K562 (cell line): ENCODE data around the gene NPFF. TPM values are rescaled to one million over a fixed set of nuclear protein-coding genes. Genes with fewer than 3 reads are reported as not detected.

ENCODE experiments used
- ATAC-seq: fragments of 200-7000 bp; cut with Tn5 transposase; 3 replicates; pipeline ENCODE4 v1.9.1; 2020; ENCODE audit warnings: moderate library complexity
- BruUV-seq: library from RNA; stranded (reverse); fragments of 400-500 nt; replicated peaks from 2 replicates; lab custom pipeline; 2021; lab: Mats Ljungman, UMichigan
- CTCF ChIA-PET: fragments of 300-600 bp; formaldehyde crosslinking; extraction: SDS; loops from one replicate; lab custom pipeline; 2021; ENCODE audit warnings: low intra/inter-chr PET ratio; lab: Yijun Ruan, JAX
- POLR2A ChIA-PET: fragments of 300-600, 350-650 bp; sonication (Branson Sonifier 250); formaldehyde crosslinking; extraction: SDS; loops from one replicate; lab custom pipeline; 2021; ENCODE audit warnings: antibody characterized with exemption, inconsistent platforms; lab: Yijun Ruan, JAX
- DNase-seq, 4 experiments: peaks; one replicate each; pipeline versions ENCODE4 v3.0.0 to v3.0.0-alpha.2; 2011 to 2018; ENCODE audit warnings: low spot score in 3 of 4, mixed read lengths in 3 of 4; ENCODE audit errors: extremely low read depth in 1 of 4
- FAIRE-seq: peaks from 2 replicates; lab custom pipeline; 2011; peaks lifted over from hg19 to GRCh38; lab: Jason Lieb, UNC
- H2AFZ ChIP-seq: 2 replicates; pipeline ENCODE4 v1.6.0; 2011; ENCODE audit warnings: low read depth, low read length, control low read depth, inconsistent platforms
- H3K27ac ChIP-seq: fragments of 200-600 bp; 3 replicates; pipeline ENCODE4 v1.8.0; 2011; ENCODE audit warnings: low read depth, mild to moderate bottlenecking, control low read depth, inconsistent platforms, low read length, moderate library complexity, mixed read lengths; ENCODE audit errors: extremely low read depth
- H3K27me3 ChIP-seq, 2 experiments: fragments of 300-600 bp in 1 of 2; 2 replicates in 1 of 2; 3 replicates in 1 of 2; pipeline versions ENCODE4 v1.6.0 to v1.8.0; 2011; ENCODE audit warnings: inconsistent platforms in 2 of 2, low read length in 2 of 2, mild to moderate bottlenecking in 1 of 2, mixed read lengths in 1 of 2, moderate library complexity in 1 of 2; ENCODE audit not compliant: control insufficient read depth in 2 of 2, insufficient read depth in 2 of 2
- H3K36me3 ChIP-seq: fragments of 300-600 bp; 3 replicates; pipeline ENCODE4 v1.8.0; 2011; ENCODE audit warnings: mild to moderate bottlenecking, low read length, inconsistent platforms; ENCODE audit not compliant: control insufficient read depth, insufficient read depth
- H3K4me1 ChIP-seq, 2 experiments: fragments of 200-600 bp in 1 of 2; replicated peaks in 1 of 2; 2 replicates in 1 of 2; 3 replicates in 1 of 2; pipeline versions ENCODE4 v1.5.1 to v1.8.0; 2011; ENCODE audit warnings: inconsistent platforms in 2 of 2, low read length in 2 of 2, mild to moderate bottlenecking in 1 of 2, mixed read lengths in 1 of 2, moderate library complexity in 1 of 2; ENCODE audit not compliant: control insufficient read depth in 2 of 2, insufficient read depth in 2 of 2
- H3K4me2 ChIP-seq: 2 replicates; pipeline ENCODE4 v1.6.1; 2011; ENCODE audit warnings: low read length, control low read depth, inconsistent platforms, mixed read lengths; ENCODE audit not compliant: insufficient read depth
- H3K4me3 ChIP-seq: fragments of 200-600 bp; sonication (generic), shearing (Covaris generic); 2 replicates; pipeline ENCODE4 v1.5.1; 2016; ENCODE audit warnings: control low read depth, inconsistent platforms
- H3K79me2 ChIP-seq: fragments of 200-600 bp; 3 replicates; pipeline ENCODE4 v1.8.0; 2011; ENCODE audit warnings: low read length, inconsistent platforms; ENCODE audit not compliant: control insufficient read depth, insufficient read depth
- H3K9ac ChIP-seq, 2 experiments: 2 replicates each; pipeline versions ENCODE4 v1.6.0 to v1.6.1; 2011; ENCODE audit warnings: low read depth in 2 of 2, low read length in 2 of 2, control low read depth in 1 of 2, inconsistent platforms in 1 of 2, mild to moderate bottlenecking in 1 of 2, mixed read lengths in 1 of 2; ENCODE audit not compliant: insufficient read depth in 1 of 2
- H3K9me1 ChIP-seq: one replicate; pipeline ENCODE4 v1.6.0; 2011; ENCODE audit warnings: inconsistent platforms, mild to moderate bottlenecking, low read length, moderate library complexity; ENCODE audit not compliant: control insufficient read depth, insufficient read depth
- H3K9me3 ChIP-seq: replicated peaks from 2 replicates; pipeline ENCODE4 v1.5.1; 2011; ENCODE audit warnings: low read depth, low read length, inconsistent platforms; ENCODE audit not compliant: control insufficient read depth, insufficient read depth
- H4K20me1 ChIP-seq: replicated peaks from 2 replicates; pipeline ENCODE4 v1.6.1; 2011; ENCODE audit warnings: low read length, inconsistent platforms, mixed read lengths; ENCODE audit not compliant: control insufficient read depth, insufficient read depth
- ASH1L ChIP-seq: fragments of 450-650 bp; IDR thresholded peaks from 2 replicates; pipeline ENCODE4 v1.6.1; 2018; ENCODE audit warnings: borderline replicate concordance, mild to moderate bottlenecking, low read depth; ENCODE audit not compliant: partially characterized antibody
- FUS ChIP-seq: fragments of 200-400 bp; formaldehyde crosslinking; optimal IDR thresholded peaks from 2 replicates; pipeline ENCODE3; 2017; ENCODE audit warnings: low read depth, low read length
- HMGN3 ChIP-seq: IDR thresholded peaks from 2 replicates; pipeline ENCODE4 v1.6.1; 2011; ENCODE audit warnings: borderline replicate concordance, low read depth, mild to moderate bottlenecking, mixed read lengths, low read length; ENCODE audit not compliant: insufficient read length; ENCODE audit errors: extremely low read depth
- NCOA6 ChIP-seq: fragments of 450-650 bp; IDR thresholded peaks from 2 replicates; pipeline ENCODE4 v1.6.1; 2017; ENCODE audit warnings: mild to moderate bottlenecking
- NCOR1 ChIP-seq: fragments of 450-650 bp; IDR thresholded peaks from 2 replicates; pipeline ENCODE4 v1.6.1; 2016; ENCODE audit warnings: mild to moderate bottlenecking, moderate library complexity
- SIN3A ChIP-seq, 2 experiments: fragments of 150-350 bp in 1 of 2; IDR thresholded peaks; 2 replicates each; pipeline ENCODE4 v1.6.1; 2011 to 2016; ENCODE audit warnings: borderline replicate concordance in 2 of 2, low read depth in 2 of 2, low read length in 2 of 2, mild to moderate bottlenecking in 2 of 2, moderate library complexity in 2 of 2; ENCODE audit not compliant: control insufficient read depth in 1 of 2
- TRIM24 ChIP-seq, 2 experiments: fragments of 450-650 bp; IDR thresholded peaks; 2 replicates each; pipeline ENCODE4 v1.6.1; 2016
- ZNF23 ChIP-seq: fragments of 250-450 bp; sonication (Bioruptor Pico); IDR thresholded peaks from 2 replicates; pipeline ENCODE4 v1.4.0; 2020; ENCODE audit warnings: mild to moderate bottlenecking
- ZNF699 ChIP-seq: fragments of 250-450 bp; sonication (Bioruptor Pico); IDR thresholded peaks from 2 replicates; pipeline ENCODE4 v1.8.0; 2021; ENCODE audit warnings: mild to moderate bottlenecking, moderate library complexity; ENCODE audit not compliant: insufficient replicate concordance
- WGBS: fragments of 100-300 bp; shearing (Covaris generic); methylation state at CpG from one replicate; pipeline ENCODE4 v1.1.6; 2016; ENCODE audit warnings: low coverage, mixed read lengths; ENCODE audit not compliant: insufficient coverage; ENCODE audit errors: missing lambda C conversion rate; 5-methylcytosine and 5-hydroxymethylcytosine counted together
- in situ Hi-C: fragments of 300-500 bp; cut with MboI; formaldehyde crosslinking; loops from 4 replicates; pipeline ENCODE4 v1.15.0; 2018; ENCODE audit warnings: inconsistent platforms, mixed read lengths
- intact Hi-C: fragments of 100-400 bp; cut with micrococcal nuclease; formaldehyde crosslinking; loops from 2 replicates; pipeline ENCODE4 v1.14.2; 2022
- polyA plus RNA-seq, 8 experiments: library from polyadenylated mRNA; depleted of rRNA in 4 of 8; stranded (reverse) in 5 of 8; unstranded in 3 of 8; fragments of >200 nt; fragmentation: Nextera tagmentation in 2 of 8; fragmentation: Illumina TruSeq in 1 of 8; extraction: Ambion mirVana in 2 of 8; extraction: Trizol in 1 of 8; gene quantifications; 2 replicates each; pipeline versions ENCODE4 v1.2.1 to v1.2.3, GENCODE V29; 2011 to 2014; ENCODE audit warnings: inconsistent platforms in 1 of 8, missing spikeins in 1 of 8
- total RNA-seq, 7 experiments: library from RNA; depleted of rRNA in 6 of 7; stranded (reverse); fragments of >200 nt in 6 of 7; fragmentation: Illumina TruSeq in 2 of 7; extraction: Trizol in 2 of 7; gene quantifications; 2 replicates each; pipeline versions ENCODE4 v1.2.1 to v1.2.3, GENCODE V29; 2011 to 2021; ENCODE audit warnings: low replicate concordance in 1 of 7
- TF ChIP-seq, protein P1 (sequence below): sonication (generic); formaldehyde crosslinking; IDR thresholded peaks from 2 replicates; pipeline ENCODE4 v1.8.1; 2023; ENCODE audit warnings: mild to moderate bottlenecking, missing genetic modification reagents
- TF ChIP-seq, protein P2 (sequence below): IDR thresholded peaks from 3 replicates; pipeline ENCODE4 v1.6.1; 2011; ENCODE audit warnings: borderline replicate concordance, mild to moderate bottlenecking; ENCODE audit not compliant: insufficient read length, insufficient read depth
- TF ChIP-seq, protein P3 (sequence below): fragments of 450-650 bp; IDR thresholded peaks from 2 replicates; pipeline ENCODE4 v1.6.1; 2016; ENCODE audit warnings: antibody characterized with exemption
- TF ChIP-seq, protein P4 (sequence below): fragments of 450-650 bp; formaldehyde crosslinking; conservative IDR thresholded peaks from 2 replicates; pipeline ENCODE4 v1.4.0; 2022; ENCODE audit warnings: mild to moderate bottlenecking, missing genetic modification characterization
- TF ChIP-seq, protein P5 (sequence below): fragments of 250-450 bp; sonication (Bioruptor Pico); IDR thresholded peaks from 2 replicates; pipeline ENCODE4 v1.8.0; 2022; ENCODE audit warnings: moderate library complexity, mild to moderate bottlenecking, inconsistent platforms

The NPFF gene
- total and polyA plus RNA-seq, 9 of the 15 experiments (the other 6 are each of a cell fraction or from before 2014, with no cell fraction given), result 0.15 to 1.2 (median 0.55) TPM; not detected in 6

DNA sequence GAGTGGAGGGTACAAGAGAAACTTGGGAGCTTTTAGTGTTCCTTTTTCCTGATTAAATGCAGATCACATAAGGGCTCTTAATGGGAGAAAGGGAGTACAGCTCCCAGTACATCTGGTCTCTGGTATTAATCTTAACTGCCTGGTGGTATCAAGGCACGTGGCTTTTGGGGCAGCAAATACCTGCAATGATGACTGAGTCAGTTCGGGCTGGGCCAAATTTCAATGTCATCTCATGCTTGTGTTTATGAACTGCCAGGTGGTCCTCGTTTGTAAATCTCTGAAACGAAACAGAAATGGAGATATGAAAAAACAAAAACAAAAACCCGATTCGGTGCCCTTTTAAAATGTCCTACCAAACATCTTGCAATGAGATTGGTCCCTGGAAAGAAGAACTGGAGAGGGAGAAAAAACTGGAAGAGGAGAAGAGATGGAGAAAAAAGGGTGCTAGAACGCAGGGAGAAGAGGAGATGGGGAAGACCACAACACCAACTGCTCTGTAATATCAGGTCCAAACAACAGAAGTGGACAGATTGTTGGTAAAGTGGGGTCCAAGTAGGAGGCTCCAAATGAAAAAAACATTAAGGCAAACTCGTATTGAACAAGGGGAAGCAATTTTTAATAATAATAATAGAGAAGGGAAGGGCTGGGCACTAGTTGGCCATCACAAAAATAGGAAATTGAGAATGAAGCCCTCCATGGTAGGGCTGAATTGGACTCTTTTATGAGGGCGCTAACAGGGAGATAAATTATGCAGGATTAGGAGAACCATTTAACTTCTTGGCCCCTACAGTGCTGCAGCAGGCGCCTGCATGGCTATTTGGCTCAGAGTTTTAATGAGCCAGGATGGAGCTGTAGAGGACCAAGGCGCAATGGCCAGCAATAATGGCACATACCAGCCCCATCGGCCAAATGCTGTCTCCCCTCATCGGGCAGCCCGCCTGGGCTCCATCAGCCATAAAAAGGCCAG, 45.4 kb upstream of the NPFF start:
- CTCF ChIA-PET, result interaction anchor here (0.7 kb wide), 1 partner anchor 9 kb away, joined by 3 read pairs; no protein-coding TSS in a partner anchor
- no peaks in the 10 kb centered on the region for H4K20me1 ChIP-seq
- no peak for TF ChIP-seq FUS
- TF ChIP-seq HMGN3, result no peak
- TF ChIP-seq, protein P1, sequence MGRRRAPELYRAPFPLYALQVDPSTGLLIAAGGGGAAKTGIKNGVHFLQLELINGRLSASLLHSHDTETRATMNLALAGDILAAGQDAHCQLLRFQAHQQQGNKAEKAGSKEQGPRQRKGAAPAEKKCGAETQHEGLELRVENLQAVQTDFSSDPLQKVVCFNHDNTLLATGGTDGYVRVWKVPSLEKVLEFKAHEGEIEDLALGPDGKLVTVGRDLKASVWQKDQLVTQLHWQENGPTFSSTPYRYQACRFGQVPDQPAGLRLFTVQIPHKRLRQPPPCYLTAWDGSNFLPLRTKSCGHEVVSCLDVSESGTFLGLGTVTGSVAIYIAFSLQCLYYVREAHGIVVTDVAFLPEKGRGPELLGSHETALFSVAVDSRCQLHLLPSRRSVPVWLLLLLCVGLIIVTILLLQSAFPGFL (CRISPR knock-in tag), result no peak
- TF ChIP-seq ZNF699, result no peak
- no peak for TF ChIP-seq TRIM24 (IDR thresholded peaks at IDR 0.05)
- TF ChIP-seq, protein P2, sequence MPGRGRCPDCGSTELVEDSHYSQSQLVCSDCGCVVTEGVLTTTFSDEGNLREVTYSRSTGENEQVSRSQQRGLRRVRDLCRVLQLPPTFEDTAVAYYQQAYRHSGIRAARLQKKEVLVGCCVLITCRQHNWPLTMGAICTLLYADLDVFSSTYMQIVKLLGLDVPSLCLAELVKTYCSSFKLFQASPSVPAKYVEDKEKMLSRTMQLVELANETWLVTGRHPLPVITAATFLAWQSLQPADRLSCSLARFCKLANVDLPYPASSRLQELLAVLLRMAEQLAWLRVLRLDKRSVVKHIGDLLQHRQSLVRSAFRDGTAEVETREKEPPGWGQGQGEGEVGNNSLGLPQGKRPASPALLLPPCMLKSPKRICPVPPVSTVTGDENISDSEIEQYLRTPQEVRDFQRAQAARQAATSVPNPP, result no peak
- TF ChIP-seq SIN3A (IDR thresholded peaks at IDR 0.05; ENCODE audit: borderline replicate concordance in 2 of 2, control insufficient read depth in 1 of 2, low read depth in 2 of 2, low read length in 2 of 2), result no peak
- TF ChIP-seq, protein P3, sequence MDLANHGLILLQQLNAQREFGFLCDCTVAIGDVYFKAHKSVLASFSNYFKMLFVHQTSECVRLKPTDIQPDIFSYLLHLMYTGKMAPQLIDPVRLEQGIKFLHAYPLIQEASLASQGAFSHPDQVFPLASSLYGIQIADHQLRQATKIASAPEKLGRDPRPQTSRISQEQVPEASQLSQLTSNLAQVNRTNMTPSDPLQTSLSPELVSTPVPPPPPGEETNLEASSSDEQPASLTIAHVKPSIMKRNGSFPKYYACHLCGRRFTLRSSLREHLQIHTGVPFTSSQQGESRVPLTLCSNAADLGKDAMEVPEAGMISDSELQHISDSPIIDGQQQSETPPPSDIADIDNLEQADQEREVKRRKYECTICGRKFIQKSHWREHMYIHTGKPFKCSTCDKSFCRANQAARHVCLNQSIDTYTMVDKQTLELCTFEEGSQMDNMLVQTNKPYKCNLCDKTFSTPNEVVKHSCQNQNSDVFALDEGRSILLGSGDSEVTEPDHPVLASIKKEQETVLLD, result no peak
- no peak for TF ChIP-seq NCOA6
- no peak for TF ChIP-seq ASH1L
- TF ChIP-seq, protein P4, sequence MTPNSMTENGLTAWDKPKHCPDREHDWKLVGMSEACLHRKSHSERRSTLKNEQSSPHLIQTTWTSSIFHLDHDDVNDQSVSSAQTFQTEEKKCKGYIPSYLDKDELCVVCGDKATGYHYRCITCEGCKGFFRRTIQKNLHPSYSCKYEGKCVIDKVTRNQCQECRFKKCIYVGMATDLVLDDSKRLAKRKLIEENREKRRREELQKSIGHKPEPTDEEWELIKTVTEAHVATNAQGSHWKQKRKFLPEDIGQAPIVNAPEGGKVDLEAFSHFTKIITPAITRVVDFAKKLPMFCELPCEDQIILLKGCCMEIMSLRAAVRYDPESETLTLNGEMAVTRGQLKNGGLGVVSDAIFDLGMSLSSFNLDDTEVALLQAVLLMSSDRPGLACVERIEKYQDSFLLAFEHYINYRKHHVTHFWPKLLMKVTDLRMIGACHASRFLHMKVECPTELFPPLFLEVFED (CRISPR knock-in tag), result no peak
- TF ChIP-seq NCOR1, result no peak
- TF ChIP-seq, protein P5, sequence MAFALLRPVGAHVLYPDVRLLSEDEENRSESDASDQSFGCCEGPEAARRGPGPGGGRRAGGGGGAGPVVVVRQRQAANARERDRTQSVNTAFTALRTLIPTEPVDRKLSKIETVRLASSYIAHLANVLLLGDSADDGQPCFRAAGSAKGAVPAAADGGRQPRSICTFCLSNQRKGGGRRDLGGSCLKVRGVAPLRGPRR (CRISPR knock-in tag), result no peak
- no peak for TF ChIP-seq ZNF23 (CRISPR knock-in tag)

More for the DNA sequence above, 45.4 kb upstream of the NPFF start:
- Histone ChIP-seq H3K36me3 (peaks cover 23% of the 10 kb centered on the region), H3K9me1 (no peaks in the 10 kb centered on the region), H3K4me2 (no peak overlapping the region), H3K4me1 (no peaks in the 10 kb centered on the region), H3K79me2 (no peaks in the 10 kb centered on the region), H3K27me3 (no peaks in the 10 kb centered on the region), H2AFZ (no peak overlapping the region), H3K9ac (no peak overlapping the region), H3K4me3 (no peak overlapping the region), H3K9me3 (no peaks in the 10 kb centered on the region), H3K27ac (no peak overlapping the region)
- 73% methylated on average over 13 of the region's 14 CpGs for WGBS
- intact Hi-C loops (no loop called here), in situ Hi-C loops (no loop called here)
- POLR2A ChIA-PET, result interaction anchor here (1.5 kb wide), 1 partner anchor 16 kb away, joined by 3 read pairs; no protein-coding TSS in a partner anchor
- DNase-seq (no peak), FAIRE-seq (no peak), ATAC-seq (no peak)
- no TSS peak for BruUV-seq
